GM18502 (cell line): ENCODE results near the gene TSC22D2.
"Not testable (repeated sequence)": the region's sequence is repeated elsewhere in the genome, so short reads cannot be mapped to it uniquely, and the experiment has no call there.

Experiments
- ATAC-seq: cut with Tn5 transposase; IDR thresholded peaks from one replicate; pipeline ENCODE4 v1.9.1; 2021; ENCODE audit warnings: mild to moderate bottlenecking; ENCODE audit not compliant: unreplicated experiment, poor library complexity

The TSC22D2 gene

DNA sequence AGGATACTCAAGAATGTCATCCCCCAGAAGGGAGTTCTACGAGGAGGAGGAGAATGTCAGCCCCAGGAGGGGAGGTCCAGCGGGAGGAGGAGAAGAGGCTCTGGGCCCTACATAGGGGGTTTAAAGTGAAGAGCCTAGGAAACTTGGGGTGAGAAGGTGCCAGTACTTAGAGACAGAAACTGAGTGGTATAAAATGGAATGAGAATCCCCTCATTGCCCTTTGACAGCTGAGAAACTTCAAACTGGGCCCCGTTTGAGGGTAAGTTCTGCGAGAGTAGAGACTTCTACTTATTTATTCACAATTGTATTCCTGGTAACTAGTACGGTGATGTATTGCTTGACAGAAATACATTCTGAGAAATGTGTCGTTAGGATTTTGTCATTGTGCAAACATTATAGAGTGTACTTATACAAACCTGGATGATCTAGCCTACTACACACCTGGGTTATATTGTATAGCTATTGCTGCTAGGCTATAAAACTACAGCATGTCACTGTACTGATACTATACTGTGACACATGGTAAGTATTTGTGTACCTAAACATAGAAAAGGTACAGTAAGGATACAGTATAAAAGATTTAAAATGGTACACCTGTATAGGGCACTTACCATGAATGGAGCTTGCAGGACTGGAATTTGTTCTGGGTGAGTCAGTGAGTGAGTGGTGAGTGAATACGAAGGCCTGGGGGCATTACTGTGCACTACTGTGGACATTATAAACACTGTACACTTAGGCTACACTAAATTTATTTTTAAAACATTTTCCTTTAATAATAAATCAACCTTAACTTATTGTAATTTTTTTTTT lies 62.0 kb downstream of the TSC22D2 start:
- no peak for ATAC-seq

DNA sequence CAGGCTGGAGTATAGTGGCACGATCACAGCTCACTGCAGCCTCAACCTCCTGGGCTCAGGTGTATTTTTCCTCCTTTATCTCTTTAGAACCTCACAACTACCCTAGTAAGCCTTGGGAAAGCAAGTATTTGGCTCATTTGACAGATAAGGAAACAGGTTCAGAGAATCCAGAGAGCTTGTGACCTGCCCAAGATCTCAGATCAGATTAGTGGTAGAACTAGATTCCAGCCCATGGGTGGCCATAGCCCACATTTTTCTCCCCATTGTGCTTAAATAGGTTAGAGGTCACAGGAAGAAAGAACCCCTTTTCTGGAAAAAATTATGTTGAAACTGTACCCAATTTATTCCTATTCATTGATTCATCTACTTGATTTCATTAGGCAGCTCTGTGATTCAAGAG lies 64.3 kb downstream of the TSC22D2 start:
- no peak for ATAC-seq

DNA sequence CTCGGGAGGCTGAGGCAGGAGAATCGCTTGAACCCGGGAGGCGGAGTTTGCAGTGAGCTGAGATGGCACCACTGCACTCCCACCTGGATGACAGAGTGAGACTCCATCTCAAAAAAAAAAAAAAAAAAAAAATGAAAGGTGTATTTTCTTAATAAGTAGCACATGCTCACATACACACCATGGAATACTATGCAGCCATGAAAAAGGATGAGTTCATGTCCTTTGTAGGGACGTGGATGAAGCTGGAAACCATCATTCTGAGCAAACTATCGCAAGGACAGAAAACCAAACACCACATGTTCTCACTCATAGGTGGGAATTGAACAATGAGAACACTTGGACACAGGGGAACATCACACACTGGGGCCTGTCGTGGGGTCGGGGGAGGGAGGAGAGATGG lies 65.1 kb downstream of the TSC22D2 start:
- not testable (repeated sequence) for ATAC-seq

DNA sequence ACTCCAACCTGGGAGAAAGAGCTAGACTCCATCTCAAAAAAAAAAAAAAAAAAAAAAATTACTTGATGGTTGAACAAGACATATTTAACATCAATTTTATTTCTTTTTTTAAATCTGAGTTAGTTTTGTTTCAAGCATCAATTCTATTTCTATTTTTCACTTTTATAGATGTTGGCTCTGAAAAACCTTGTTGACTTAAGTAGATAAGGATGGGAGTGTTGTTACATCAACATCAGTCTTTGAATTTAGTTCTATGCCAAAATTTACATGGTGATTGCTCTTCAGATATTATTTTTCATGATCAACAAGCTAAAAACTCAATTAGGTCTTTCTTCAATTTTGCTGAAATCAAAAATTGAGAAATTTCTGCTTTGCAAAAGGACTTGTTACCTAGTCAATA lies 71.3 kb downstream of the TSC22D2 start:
- ATAC-seq, result no peak

DNA sequence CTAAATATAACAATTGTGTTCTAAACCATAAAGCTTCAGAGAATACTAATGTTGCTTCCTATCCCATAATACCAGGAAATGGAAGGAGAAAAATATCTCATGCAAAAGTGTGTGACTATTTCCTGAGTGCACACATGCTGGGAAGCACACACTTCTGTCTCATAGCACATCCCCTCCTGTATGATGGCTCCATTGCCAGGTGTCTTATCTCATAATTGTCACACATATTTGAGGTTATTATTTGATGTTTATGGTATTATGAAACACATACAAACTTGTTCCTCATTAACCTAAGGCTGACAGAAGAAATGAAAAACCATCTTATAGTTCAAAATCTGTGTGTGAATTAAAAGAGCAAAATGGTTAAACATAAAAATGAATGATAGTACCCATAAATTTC lies 72.8 kb downstream of the TSC22D2 start:
- ATAC-seq, result no peak

DNA sequence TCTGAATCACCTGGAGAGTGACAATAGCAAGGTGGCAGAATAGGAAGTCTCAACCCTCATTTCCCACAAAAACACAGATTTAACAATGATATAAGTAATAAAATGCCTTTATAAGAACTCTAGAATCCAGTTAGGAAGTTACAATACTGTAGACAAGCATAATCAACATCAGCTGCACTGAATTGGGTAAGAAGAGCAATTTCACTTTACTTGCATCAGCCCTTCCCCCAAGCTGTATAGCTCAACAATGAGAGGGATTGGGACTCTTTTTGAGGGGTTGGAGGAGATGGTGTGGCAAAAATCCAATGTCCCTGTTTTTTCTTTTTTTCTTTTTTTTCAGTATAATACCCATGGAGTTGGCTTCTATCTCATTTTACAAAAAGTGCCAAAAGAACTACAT lies 75.1 kb downstream of the TSC22D2 start:
- ATAC-seq, result no peak

DNA sequence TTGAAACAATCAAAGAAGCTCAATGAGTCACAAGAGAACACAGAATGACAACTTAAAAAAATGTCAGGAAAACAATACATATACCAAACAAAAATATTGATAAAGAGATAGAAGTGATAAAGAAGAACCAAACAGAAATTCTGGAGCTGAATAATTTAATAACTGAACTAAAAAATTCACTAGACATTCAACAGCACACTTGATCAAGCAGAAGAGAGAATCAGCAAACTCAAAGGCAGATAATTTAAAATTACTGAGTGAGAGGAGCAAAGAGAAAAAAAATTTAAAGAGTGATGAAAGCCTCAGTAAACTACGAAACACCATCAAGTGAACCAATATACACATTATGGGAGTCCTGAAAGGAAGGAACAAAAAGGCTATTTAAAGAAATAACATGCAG lies 76.3 kb downstream of the TSC22D2 start:
- ATAC-seq, result no peak

DNA sequence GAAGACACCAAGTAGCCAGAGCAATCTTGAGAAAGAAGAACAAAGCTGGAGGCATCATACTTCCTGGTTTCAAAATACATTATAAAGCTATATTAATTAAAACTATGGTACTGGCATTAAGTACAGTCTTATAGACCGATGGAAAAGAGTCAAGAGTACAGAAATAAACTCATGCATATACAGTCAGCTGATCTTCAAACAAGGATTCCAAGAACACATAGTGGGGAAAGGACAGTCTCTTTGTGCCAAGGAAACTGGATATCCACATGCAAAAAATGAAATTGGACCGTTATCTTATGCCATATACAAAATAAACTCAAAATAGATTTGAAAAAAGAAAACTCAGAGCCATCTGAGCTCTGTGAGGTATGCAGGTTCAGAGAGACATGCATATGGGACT lies 80.8 kb downstream of the TSC22D2 start:
- ATAC-seq, result no peak

DNA sequence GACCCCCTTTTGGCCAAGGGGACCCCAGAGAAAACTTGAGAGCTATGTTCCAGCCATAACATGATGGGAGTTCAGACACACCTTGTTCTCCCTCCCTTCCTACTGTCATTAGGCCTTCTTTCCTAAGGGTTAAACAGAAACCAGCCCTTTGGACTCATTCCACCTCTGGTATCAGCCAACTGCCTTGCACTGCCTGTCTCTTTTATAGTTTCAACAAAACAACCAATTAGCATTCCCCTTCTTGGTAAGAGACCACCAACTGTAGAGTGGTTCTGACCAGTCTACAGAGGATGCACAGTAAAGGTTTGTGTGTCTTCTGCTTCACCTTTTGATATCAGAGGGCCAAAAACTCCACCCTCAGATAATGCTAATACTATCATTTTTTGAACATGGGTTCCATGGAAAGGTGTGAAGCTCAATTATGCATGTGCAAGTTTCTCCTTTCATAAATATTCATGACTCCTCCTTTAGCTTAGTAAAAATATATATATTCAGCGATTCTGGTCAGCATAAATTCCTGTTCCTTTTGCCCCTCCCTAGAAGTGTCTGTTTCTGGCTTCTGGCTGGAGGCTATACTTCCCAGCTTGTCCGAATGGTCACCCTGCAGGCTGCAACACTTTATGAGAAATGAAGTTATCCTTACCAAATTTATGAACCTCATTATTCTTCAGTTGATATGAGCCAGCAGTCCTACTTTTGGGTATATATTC lies 82.3 kb downstream of the TSC22D2 start:
- no peak for ATAC-seq

DNA sequence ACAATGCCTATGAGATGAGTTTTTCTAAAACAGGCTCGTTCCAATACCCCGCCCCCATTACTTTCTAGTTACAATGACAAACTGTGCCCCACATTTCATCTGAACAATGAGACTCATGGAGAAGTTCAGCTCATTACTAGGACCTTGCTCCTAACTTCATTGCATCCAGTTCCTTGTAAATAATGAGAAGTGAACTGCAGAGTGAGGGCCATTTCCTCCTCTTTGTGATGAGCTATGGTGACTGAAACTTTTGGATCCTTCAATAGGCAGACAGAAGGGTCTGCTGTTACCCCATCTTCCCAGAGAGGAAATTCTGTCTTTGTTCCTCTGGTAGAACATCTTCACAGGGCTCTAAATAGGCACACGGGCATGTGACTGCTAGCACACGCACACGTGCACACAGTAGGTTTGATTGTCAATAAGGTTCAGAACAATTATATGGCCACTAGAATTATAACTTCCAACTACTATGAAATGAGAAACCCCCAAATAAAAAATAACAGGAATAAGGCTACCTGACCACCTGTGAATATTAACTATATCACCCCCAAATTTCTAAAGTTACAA lies 86.4 kb downstream of the TSC22D2 start:
- ATAC-seq, result no peak

DNA sequence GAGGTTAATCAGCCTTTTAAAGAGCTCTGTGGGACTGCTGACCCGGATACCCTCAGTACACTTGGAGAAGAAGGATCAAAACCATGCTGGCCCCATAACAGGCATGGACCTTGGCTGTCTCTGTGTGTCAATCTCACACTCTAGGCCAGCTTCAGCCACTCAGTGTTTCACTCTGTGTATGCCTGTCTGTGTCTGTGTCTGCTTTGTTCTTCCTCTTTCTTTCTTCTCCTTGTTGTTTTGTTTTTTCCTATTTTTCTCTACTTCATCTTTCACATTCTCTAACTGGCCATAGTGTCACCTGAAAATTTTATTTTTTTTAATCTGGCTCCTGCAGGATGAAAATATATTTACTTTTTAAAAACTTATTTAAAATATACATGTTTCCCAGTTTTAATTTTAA lies 87.1 kb downstream of the TSC22D2 start:
- ATAC-seq, result no peak

DNA sequence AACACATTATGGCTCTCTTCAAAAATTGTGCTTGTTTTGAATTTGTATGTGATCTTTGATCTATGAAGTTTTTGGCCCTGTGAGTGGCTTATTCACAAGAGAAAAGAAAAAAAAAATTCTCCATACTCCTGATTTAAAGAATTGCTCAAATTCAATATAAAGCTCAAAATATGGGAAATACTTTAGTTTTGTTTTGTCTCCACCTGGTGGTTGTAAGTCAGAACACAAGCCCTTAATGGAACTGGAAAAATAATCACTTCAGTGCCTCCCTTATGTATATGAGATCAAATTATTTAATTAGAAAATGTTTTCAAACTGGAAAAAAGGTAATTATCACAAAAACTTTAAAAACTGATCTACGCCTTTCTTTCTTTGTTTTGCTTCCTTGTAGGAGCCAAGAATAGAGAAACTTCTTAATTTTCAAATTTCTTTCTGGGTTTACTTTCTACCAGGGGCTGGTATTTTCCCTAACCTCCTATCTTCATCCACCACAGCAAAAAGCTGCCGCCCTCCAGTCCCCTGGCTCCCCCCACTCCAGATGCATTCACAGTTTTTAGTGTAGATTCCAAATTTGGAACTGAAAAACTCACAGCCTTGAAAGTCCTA lies 87.6 kb downstream of the TSC22D2 start:
- ATAC-seq, result no peak

DNA sequence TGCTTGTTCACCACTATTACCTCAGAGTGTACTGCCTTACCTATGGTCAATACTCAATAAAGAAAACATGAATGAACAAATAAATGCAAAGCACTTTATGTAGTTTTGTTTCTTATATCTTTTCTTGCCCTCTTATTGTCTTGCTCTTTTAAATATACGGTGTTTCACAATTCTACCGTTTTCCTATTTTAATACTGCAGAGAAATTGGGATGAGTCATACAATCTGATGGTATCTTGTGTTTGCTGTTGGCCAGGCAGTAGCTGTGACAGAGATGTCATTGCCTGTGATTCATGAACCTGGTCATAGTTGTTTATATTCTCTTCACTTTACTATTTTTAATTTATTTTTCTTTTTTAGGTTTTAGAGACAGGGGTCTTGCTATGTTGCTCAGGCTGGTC lies 89.9 kb downstream of the TSC22D2 start:
- ATAC-seq, result no peak

DNA sequence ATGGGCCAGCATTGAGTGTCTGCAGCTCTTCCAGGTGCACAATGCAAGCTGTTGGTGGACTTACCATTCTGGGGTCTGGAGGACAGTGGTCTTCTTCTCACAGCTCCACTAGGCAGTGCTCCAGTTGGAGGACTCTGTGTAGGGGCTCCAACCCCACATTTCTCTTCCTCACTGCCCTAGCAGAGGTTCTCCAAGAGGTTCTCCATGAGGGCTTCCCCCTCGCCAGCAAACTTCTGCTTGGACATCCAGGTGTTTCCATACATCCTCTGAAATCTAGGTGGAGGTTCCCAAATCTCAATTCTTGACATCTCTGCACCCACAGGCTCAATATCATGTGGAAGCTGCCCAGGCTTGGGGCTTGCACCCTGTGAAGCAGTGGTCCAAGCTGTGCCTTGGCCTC lies 92.9 kb downstream of the TSC22D2 start:
- not testable (repeated sequence) for ATAC-seq

DNA sequence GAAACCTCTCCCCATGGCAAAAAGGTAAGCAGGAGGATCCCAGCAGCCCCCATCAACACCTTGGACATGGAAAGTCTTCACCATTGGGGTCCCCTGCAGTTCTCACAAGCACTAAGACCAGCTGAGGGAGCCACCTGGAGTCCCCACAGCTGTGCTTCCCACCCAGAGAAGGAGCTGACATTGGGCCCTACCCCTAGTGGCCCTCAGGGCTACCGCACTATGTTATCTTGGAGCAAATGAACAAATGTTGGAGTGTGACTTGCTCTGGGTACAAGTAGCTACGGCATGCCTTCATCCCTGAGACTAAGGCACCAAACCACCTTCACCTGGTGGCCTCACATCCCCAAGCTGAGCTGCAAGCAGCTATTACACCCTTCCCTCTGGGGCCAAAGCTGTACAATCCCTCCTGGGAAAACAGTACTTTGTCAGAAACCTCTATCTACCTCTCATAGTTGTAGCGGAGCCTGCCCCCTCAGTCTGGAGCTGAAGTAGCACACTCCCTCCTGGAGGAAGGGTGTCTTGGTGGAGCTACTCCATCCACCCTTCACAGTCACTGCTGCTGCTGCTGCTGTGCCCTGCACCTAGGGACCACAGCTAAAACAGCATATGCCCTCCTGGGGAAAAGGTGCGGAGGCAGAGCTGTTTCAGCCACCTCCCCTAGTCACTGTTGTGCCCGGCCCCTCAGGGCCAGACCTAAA lies 95.5 kb downstream of the TSC22D2 start:
- ATAC-seq, result no peak

DNA sequence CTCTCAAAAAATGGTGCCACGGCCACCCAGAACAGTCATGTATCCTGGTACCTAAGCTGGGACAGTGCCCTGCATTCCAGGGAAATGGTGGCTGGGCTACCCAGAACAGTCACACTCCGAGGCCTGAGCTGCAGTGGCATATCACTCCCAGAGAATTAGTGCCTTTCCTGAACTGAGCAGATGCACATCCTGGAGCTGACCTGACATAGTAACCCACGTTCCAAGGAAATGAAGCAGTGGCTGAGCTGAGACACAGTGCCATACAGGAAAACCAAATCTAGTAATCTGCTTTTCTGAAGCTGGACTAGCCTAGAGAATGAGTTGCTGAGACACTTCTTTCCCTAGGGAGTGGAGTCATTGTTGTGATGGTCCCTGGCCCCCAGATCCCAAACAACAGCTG lies 96.4 kb downstream of the TSC22D2 start:
- ATAC-seq, result no peak

DNA sequence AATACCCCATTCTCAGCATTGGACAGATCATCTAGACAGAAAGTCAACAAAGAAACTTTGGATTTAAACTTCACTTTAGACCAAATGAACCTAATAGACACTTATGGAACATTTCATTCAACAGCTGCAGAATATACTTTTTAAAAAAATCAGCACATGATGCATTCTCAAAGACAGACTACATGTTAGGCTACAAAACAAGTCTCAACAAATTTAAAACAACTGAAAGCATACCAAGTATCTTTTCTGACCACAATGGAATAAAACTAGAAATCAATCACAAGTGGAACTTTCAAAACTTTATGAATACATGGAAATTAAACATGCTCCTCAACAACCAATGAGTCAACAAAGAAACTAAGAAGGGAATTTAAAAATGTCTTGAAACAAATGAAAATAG lies 100.3 kb downstream of the TSC22D2 start:
- ATAC-seq, result no peak

DNA sequence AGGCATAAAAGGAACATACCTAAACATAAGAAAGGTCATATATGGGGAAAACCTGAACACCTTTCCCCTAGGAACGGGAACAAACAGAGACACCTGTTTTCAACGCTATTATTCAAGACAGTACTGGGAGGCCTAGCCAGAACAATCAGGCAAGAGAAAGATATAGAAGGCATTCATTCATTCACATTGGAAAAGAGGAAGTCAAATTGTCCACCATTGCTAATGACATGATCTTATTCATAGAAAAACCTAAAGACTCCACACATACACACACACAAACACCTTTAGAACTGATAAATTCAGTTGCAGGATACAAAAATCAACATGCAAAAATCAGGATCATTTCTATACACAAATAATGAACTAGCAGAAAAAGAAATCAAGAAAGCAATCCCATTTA lies 101.7 kb downstream of the TSC22D2 start:
- ATAC-seq, result no peak

DNA sequence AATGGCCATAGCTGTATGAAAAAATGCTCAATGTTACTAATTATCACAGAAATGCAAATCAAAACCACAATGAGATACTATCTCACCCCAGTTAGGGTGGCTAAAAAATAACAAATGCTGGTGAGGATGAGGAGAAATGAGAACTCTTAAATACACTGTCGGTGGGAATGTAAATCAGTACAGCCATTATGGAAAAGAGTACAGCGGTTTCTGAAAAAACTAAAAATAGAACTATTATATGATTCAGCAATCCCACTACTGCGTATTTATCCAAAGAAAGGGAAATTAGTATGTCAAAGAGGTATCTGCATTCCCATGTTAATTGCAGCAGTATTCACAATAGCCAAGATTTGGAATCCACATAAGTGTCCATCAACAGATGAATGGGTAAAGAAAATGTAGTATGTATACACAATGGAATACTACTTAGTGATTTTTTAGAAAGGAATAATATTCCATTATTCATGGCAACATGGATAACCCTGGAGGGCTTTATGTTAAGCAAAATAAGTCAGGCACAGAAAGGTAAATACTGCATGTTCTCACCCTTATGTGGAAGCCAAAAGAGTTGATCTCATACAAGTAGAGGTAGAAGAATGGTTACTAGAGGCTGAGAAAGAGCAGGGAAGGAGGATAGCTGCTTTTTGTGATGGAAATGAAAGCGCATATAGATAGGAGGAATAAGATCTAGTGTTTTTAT lies 103.2 kb downstream of the TSC22D2 start:
- no peak for ATAC-seq

DNA sequence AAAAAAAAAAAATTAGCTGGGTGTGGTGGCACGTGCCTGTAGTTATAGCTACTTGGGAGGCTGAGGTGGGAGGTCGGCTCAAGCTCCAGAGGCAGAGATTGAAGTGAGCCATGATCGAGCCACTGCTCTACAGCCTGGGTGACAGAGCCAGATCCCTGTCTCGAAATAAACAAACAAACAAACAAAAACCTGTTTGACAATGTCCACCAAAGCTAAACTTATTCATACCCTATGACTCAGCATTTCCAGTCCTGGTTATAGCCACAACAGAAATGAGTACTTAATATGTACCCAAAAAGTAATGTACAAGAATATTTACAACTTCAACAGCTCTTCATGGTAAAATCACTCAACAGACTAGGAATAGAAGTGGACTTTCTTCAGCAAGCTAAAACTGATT lies 107.1 kb downstream of the TSC22D2 start:
- no peak for ATAC-seq
